Activated naive CD4-positive, alpha-beta T cell treated with anti-CD3 and anti-CD28 coated beads for 36 hours (primary cell): Measurements from ENCODE around the gene SLC25A36. TPM values are rescaled to one million over a fixed set of nuclear protein-coding genes. Genes with fewer than 3 reads are reported as not detected.

Experiments used
- CTCF ChIA-PET: fragments of 350-600 bp; sonication (Branson Sonifier 250); formaldehyde crosslinking; loops from one replicate; lab custom pipeline; 2021; ENCODE audit warnings: antibody characterized with exemption; lab: Charles Lee
- DNase-seq: peaks from one replicate; pipeline ENCODE4 v3.0.0-alpha.2; 2020
- H3K27ac Mint-ChIP-seq: one replicate; pipeline ENCODE4 v1.8.0; 2021; ENCODE audit warnings: mild to moderate bottlenecking, mixed read lengths
- H3K27me3 Mint-ChIP-seq: one replicate; pipeline ENCODE4 v1.8.0; 2021; ENCODE audit warnings: low read depth, mixed read lengths
- H3K36me3 Mint-ChIP-seq: one replicate; pipeline ENCODE4 v1.8.0; 2021; ENCODE audit warnings: low read depth, mixed read lengths
- H3K4me1 Mint-ChIP-seq: one replicate; pipeline ENCODE4 v1.8.0; 2021; ENCODE audit warnings: low read depth, mixed read lengths
- H3K4me3 Mint-ChIP-seq: one replicate; pipeline ENCODE4 v1.8.0; 2021; ENCODE audit warnings: mild to moderate bottlenecking, moderate library complexity, mixed read lengths
- H3K9me3 Mint-ChIP-seq: one replicate; pipeline ENCODE4 v1.8.0; 2021; ENCODE audit warnings: mixed read lengths
- intact Hi-C: fragments of 100-400 bp; cut with micrococcal nuclease; formaldehyde crosslinking; loops from one replicate; pipeline ENCODE4 v1.15.1; 2023
- total RNA-seq, 2 experiments: library from RNA; stranded (reverse); gene quantifications; one replicate each; pipeline ENCODE4 v1.2.3, GENCODE V29; 2021

The SLC25A36 gene
- 10 to 100 TPM; 48.7 to 50.1 TPM for total RNA-seq

GRCh38 chr3:140941434-140942220 is at the start of gene SLC25A36:
Gene SLC25A36 (plus strand): TSS chr3:140941836. CDS start chr3:140942055, 219 bp downstream.
- no peaks in the 10 kb centered on the region for H3K9me3 Mint-ChIP-seq
- CTCF ChIA-PET, result no interaction called here

GRCh38 chr3:140896997-140897396 is 44.6 kb upstream of the SLC25A36 start:
- Mint-ChIP-seq H3K27ac (no peak overlapping the region), H3K27me3 (peaks cover 15% of the 10 kb centered on the region), H3K9me3 (no peaks in the 10 kb centered on the region), H3K4me1 (no peaks in the 10 kb centered on the region), H3K36me3 (no peaks in the 10 kb centered on the region), H3K4me3 (no peak overlapping the region)
- DNase-seq, result no peak
- intact Hi-C loops, result no loop called here
- CTCF ChIA-PET, result interaction anchor here (0.8 to 4.4 kb wide), 5 partner anchors 77 to 1469 kb away, joined by 3 to 25 read pairs (median 4); no protein-coding TSS in a partner anchor

More at GRCh38 chr3:140941434-140942220, at the start of gene SLC25A36:
- peaks cover 4% of the 10 kb centered on the region for H3K36me3 Mint-ChIP-seq
- H3K27ac Mint-ChIP-seq, result peak within 1 kb of the TSS; percentile 88
- peak; percentile 99 for DNase-seq
- intact Hi-C loops, result loop anchor here (1.0 to 10.0 kb wide), 10 partner anchors 251 to 1506 kb away; partner anchors contain the start of genes ATP1B3, NMNAT3, PXYLP1 and RNF7
- peaks cover 35% of the 10 kb centered on the region for H3K4me1 Mint-ChIP-seq
- H3K4me3 Mint-ChIP-seq, result peak within 1 kb of the TSS; percentile 89
- H3K27me3 Mint-ChIP-seq, result no peaks in the 10 kb centered on the region

- intact Hi-C loops, result loop anchor here (1.0 kb wide), 5 partner anchors 75 to 294 kb away; no protein-coding TSS in a partner anchor
- H3K36me3 Mint-ChIP-seq, result no peaks in the 10 kb centered on the region
- CTCF ChIA-PET, result interaction anchor here (1.0 to 4.4 kb wide), 11 partner anchors 10 to 294 kb away, joined by 3 to 25 read pairs (median 6); no protein-coding TSS in a partner anchor
- no peak overlapping the region for H3K27ac Mint-ChIP-seq
- peak; percentile 26 for DNase-seq
- H3K27me3 Mint-ChIP-seq, result peaks cover 11% of the 10 kb centered on the region
- H3K4me3 Mint-ChIP-seq, result no peak overlapping the region
- H3K4me1 Mint-ChIP-seq, result no peaks in the 10 kb centered on the region
- no peaks in the 10 kb centered on the region for H3K9me3 Mint-ChIP-seq
Measured at GRCh38 chr3:140898340-140899180, 43.1 kb upstream of the SLC25A36 start.

- intact Hi-C loops, result no loop called here
- CTCF ChIA-PET, result interaction anchor here (1.0 to 4.4 kb wide), 7 partner anchors 25 to 293 kb away, joined by 3 to 25 read pairs (median 7); no protein-coding TSS in a partner anchor
- Mint-ChIP-seq H3K27ac (no peak overlapping the region), H3K9me3 (no peaks in the 10 kb centered on the region), H3K36me3 (no peaks in the 10 kb centered on the region), H3K4me3 (no peak overlapping the region), H3K4me1 (no peaks in the 10 kb centered on the region), H3K27me3 (peaks cover 9% of the 10 kb centered on the region)
- no peak for DNase-seq
Measured at GRCh38 chr3:140899363-140899762, 42.3 kb upstream of the SLC25A36 start.

- no peaks in the 10 kb centered on the region for H3K27me3 Mint-ChIP-seq
- no peak for DNase-seq
- H3K36me3 Mint-ChIP-seq, result no peaks in the 10 kb centered on the region
- H3K4me3 Mint-ChIP-seq, result no peak overlapping the region
- no peaks in the 10 kb centered on the region for H3K9me3 Mint-ChIP-seq
- no peak overlapping the region for H3K27ac Mint-ChIP-seq
- CTCF ChIA-PET, result interaction anchor here (0.7 to 1.5 kb wide), 2 partner anchors 12 to 289 kb away, joined by 4 to 5 read pairs; no protein-coding TSS in a partner anchor
- intact Hi-C loops, result no loop called here
- H3K4me1 Mint-ChIP-seq, result no peaks in the 10 kb centered on the region
Measured at GRCh38 chr3:140902791-140903190, 38.8 kb upstream of the SLC25A36 start.

GRCh38 chr3:140903196-140903595 is 38.4 kb upstream of the SLC25A36 start:
- no peaks in the 10 kb centered on the region for H3K9me3 Mint-ChIP-seq
- no peaks in the 10 kb centered on the region for H3K36me3 Mint-ChIP-seq
- no peak overlapping the region for H3K4me3 Mint-ChIP-seq
- H3K4me1 Mint-ChIP-seq, result no peaks in the 10 kb centered on the region
- intact Hi-C loops, result no loop called here
- H3K27me3 Mint-ChIP-seq, result no peaks in the 10 kb centered on the region
- no peak for DNase-seq
- H3K27ac Mint-ChIP-seq, result no peak overlapping the region
- CTCF ChIA-PET, result interaction anchor here (0.7 kb wide), 1 partner anchor 12 kb away, joined by 4 read pairs; no protein-coding TSS in a partner anchor

- Mint-ChIP-seq H3K4me3 (no peak overlapping the region), H3K27ac (no peak overlapping the region), H3K4me1 (no peaks in the 10 kb centered on the region), H3K36me3 (no peaks in the 10 kb centered on the region), H3K27me3 (no peaks in the 10 kb centered on the region), H3K9me3 (no peaks in the 10 kb centered on the region)
- intact Hi-C loops, result no loop called here
- CTCF ChIA-PET, result no interaction called here
- DNase-seq, result no peak
Measured at GRCh38 chr3:140904521-140904920, 37.1 kb upstream of the SLC25A36 start.

GRCh38 chr3:140905559-140905958 is 36.1 kb upstream of the SLC25A36 start:
- Mint-ChIP-seq H3K4me3 (no peak overlapping the region), H3K9me3 (no peaks in the 10 kb centered on the region), H3K36me3 (no peaks in the 10 kb centered on the region), H3K4me1 (no peaks in the 10 kb centered on the region), H3K27me3 (no peaks in the 10 kb centered on the region), H3K27ac (no peak overlapping the region)
- intact Hi-C loops, result no loop called here
- CTCF ChIA-PET, result no interaction called here
- no peak for DNase-seq

- intact Hi-C loops, result no loop called here
- H3K27ac Mint-ChIP-seq, result no peak overlapping the region
- no peaks in the 10 kb centered on the region for H3K36me3 Mint-ChIP-seq
- no peak for DNase-seq
- no peak overlapping the region for H3K4me3 Mint-ChIP-seq
- no peaks in the 10 kb centered on the region for H3K9me3 Mint-ChIP-seq
- no peaks in the 10 kb centered on the region for H3K4me1 Mint-ChIP-seq
- CTCF ChIA-PET, result no interaction called here
- H3K27me3 Mint-ChIP-seq, result no peaks in the 10 kb centered on the region
Measured at GRCh38 chr3:140906785-140907184, 34.9 kb upstream of the SLC25A36 start.

- Mint-ChIP-seq H3K27me3 (peaks cover 4% of the 10 kb centered on the region), H3K4me3 (no peak overlapping the region), H3K27ac (no peak overlapping the region), H3K36me3 (no peaks in the 10 kb centered on the region), H3K4me1 (no peaks in the 10 kb centered on the region), H3K9me3 (no peaks in the 10 kb centered on the region)
- CTCF ChIA-PET, result no interaction called here
- DNase-seq, result no peak
- intact Hi-C loops, result no loop called here
Measured at GRCh38 chr3:140910860-140911259, 30.8 kb upstream of the SLC25A36 start.

GRCh38 chr3:140911822-140912221 is 29.8 kb upstream of the SLC25A36 start:
- no peaks in the 10 kb centered on the region for H3K9me3 Mint-ChIP-seq
- no peak overlapping the region for H3K27ac Mint-ChIP-seq
- H3K4me1 Mint-ChIP-seq, result no peaks in the 10 kb centered on the region
- H3K36me3 Mint-ChIP-seq, result no peaks in the 10 kb centered on the region
- CTCF ChIA-PET, result no interaction called here
- H3K4me3 Mint-ChIP-seq, result no peak overlapping the region
- H3K27me3 Mint-ChIP-seq, result peaks cover 4% of the 10 kb centered on the region
- no peak for DNase-seq
- intact Hi-C loops, result no loop called here

- intact Hi-C loops, result no loop called here
- CTCF ChIA-PET, result no interaction called here
- no peak overlapping the region for H3K27ac Mint-ChIP-seq
- H3K4me3 Mint-ChIP-seq, result no peak overlapping the region
- H3K9me3 Mint-ChIP-seq, result no peaks in the 10 kb centered on the region
- no peaks in the 10 kb centered on the region for H3K4me1 Mint-ChIP-seq
- no peaks in the 10 kb centered on the region for H3K36me3 Mint-ChIP-seq
- peaks cover 5% of the 10 kb centered on the region for H3K27me3 Mint-ChIP-seq
- DNase-seq, result no peak
Measured at GRCh38 chr3:140913728-140914127, 27.9 kb upstream of the SLC25A36 start.
